GM12878 (cell line): ENCODE data around the gene C12orf60. TPM values are rescaled to one million over a fixed set of nuclear protein-coding genes. Genes with fewer than 3 reads are reported as not detected.

ENCODE experiments used
- ATAC-seq: fragments of 200-7000 bp; cut with Tn5 transposase; 3 replicates; pipeline ENCODE4 v1.9.1; 2020; ENCODE audit warnings: mild to moderate bottlenecking, moderate library complexity
- BruUV-seq: library from RNA; stranded (reverse); fragments of 400-500 nt; replicated peaks from 2 replicates; lab custom pipeline; 2021; lab: Mats Ljungman, UMichigan
- CTCF ChIA-PET: fragments of 300-600 bp; sonication (Branson Sonifier 250); formaldehyde crosslinking; extraction: SDS; loops from one replicate; lab custom pipeline; 2021; ENCODE audit warnings: inconsistent platforms; lab: Yijun Ruan, JAX
- POLR2A ChIA-PET: fragments of 350-600 bp; formaldehyde crosslinking; extraction: SDS; loops from one replicate; lab custom pipeline; 2021; ENCODE audit warnings: inconsistent platforms; lab: Charles Lee
- RAD21 ChIA-PET: fragments of 300-600 bp; sonication (Branson Sonifier 250); formaldehyde crosslinking; loops from one replicate; lab custom pipeline; 2023; ENCODE audit warnings: antibody characterized with exemption; ENCODE audit not compliant: unreplicated experiment; lab: Charles Lee
- SMC1A ChIA-PET: fragments of 300-600 bp; sonication (Branson Sonifier 250); formaldehyde crosslinking; loops from one replicate; lab custom pipeline; 2023; ENCODE audit not compliant: unreplicated experiment, uncharacterized antibody; lab: Charles Lee
- DNase-seq: peaks from one replicate; pipeline ENCODE4 v3.0.0-alpha.2; 2011; ENCODE audit warnings: low read depth, low spot score
- FAIRE-seq: peaks from 3 replicates; lab custom pipeline; 2011; peaks lifted over from hg19 to GRCh38; lab: Jason Lieb, UNC
- H2AFZ ChIP-seq: 2 replicates; pipeline ENCODE4 v1.6.0; 2011; ENCODE audit warnings: low read depth, low read length, control low read depth; ENCODE audit not compliant: control insufficient read depth
- H3K27ac ChIP-seq: 2 replicates; pipeline ENCODE4 v1.5.1; 2011; ENCODE audit warnings: control low read depth; ENCODE audit not compliant: control insufficient read depth, insufficient read depth
- H3K27me3 ChIP-seq, 2 experiments: replicated peaks in 1 of 2; 2 replicates each; pipeline versions ENCODE4 v1.6.0 to v1.6.1; 2011; ENCODE audit warnings: low read length in 1 of 2; ENCODE audit not compliant: control insufficient read depth in 2 of 2, insufficient read depth in 2 of 2
- H3K36me3 ChIP-seq, 2 experiments: 2 replicates each; pipeline ENCODE4 v1.5.1; 2011; ENCODE audit warnings: low read length in 1 of 2; ENCODE audit not compliant: control insufficient read depth in 2 of 2, insufficient read depth in 2 of 2
- H3K4me1 ChIP-seq: 2 replicates; pipeline ENCODE4 v1.6.1; 2011; ENCODE audit warnings: mild to moderate bottlenecking, low read length, moderate library complexity, mixed read lengths; ENCODE audit not compliant: control insufficient read depth, insufficient read depth
- H3K4me2 ChIP-seq: 2 replicates; pipeline ENCODE4 v1.6.0; 2011; ENCODE audit warnings: control low read depth; ENCODE audit not compliant: control insufficient read depth, insufficient read depth
- H3K4me3 ChIP-seq: fragments of 200-600 bp; sonication (generic); 2 replicates; pipeline ENCODE4 v1.5.1; 2016
- H3K79me2 ChIP-seq: 2 replicates; pipeline ENCODE4 v1.6.0; 2011; ENCODE audit warnings: low read length; ENCODE audit not compliant: control insufficient read depth, insufficient read depth
- H3K9ac ChIP-seq: 2 replicates; pipeline ENCODE4 v1.8.0; 2011; ENCODE audit warnings: low read length, control low read depth, mixed read lengths; ENCODE audit not compliant: control insufficient read depth, insufficient read depth
- H3K9me3 ChIP-seq: replicated peaks from 3 replicates; pipeline ENCODE4 v1.5.1; 2011; ENCODE audit warnings: mild to moderate bottlenecking, low read length; ENCODE audit not compliant: control insufficient read depth, insufficient read depth
- H4K20me1 ChIP-seq: 2 replicates; pipeline ENCODE4 v1.6.0; 2011; ENCODE audit not compliant: control insufficient read depth, insufficient read depth
- DPF2 ChIP-seq: fragments of 450-650 bp; IDR thresholded peaks from 2 replicates; pipeline ENCODE4 v1.6.1; 2017; ENCODE audit warnings: mild to moderate bottlenecking
- FOXM1 ChIP-seq: IDR thresholded peaks from 2 replicates; pipeline ENCODE4 v1.6.1; 2012; ENCODE audit warnings: low read depth, mild to moderate bottlenecking, inconsistent platforms, low read length, moderate library complexity
- GATAD2B ChIP-seq: fragments of 450-650 bp; conservative IDR thresholded peaks from 2 replicates; pipeline ENCODE4 v1.6.1; 2017; ENCODE audit warnings: low read depth, mild to moderate bottlenecking, moderate library complexity
- MXI1 ChIP-seq: fragments of 150-350 bp; IDR thresholded peaks from 2 replicates; pipeline ENCODE4 v1.6.1; 2011; ENCODE audit warnings: low read depth, mild to moderate bottlenecking, inconsistent platforms, low read length, improper control_type of control experiment
- MYB ChIP-seq: fragments of 150-350 bp; IDR thresholded peaks from 2 replicates; pipeline ENCODE4 v1.6.1; 2014; ENCODE audit warnings: mild to moderate bottlenecking, low read depth, low read length, borderline replicate concordance
- NRF1 ChIP-seq: conservative IDR thresholded peaks from 2 replicates; pipeline ENCODE4 v1.6.1; 2011; ENCODE audit warnings: mild to moderate bottlenecking, low read depth, low read length, improper control_type of control experiment
- SIN3A ChIP-seq: IDR thresholded peaks from 2 replicates; pipeline ENCODE4 v1.6.1; 2012; ENCODE audit warnings: low read depth, low read length, improper control_type of control experiment
- SMAD1 ChIP-seq: fragments of 450-650 bp; IDR thresholded peaks from 2 replicates; pipeline ENCODE4 v1.6.1; 2018; ENCODE audit warnings: mild to moderate bottlenecking, low read depth; ENCODE audit not compliant: partially characterized antibody
- SMARCA5 ChIP-seq: fragments of 450-650 bp; IDR thresholded peaks from 2 replicates; pipeline ENCODE4 v1.6.1; 2017; ENCODE audit warnings: mild to moderate bottlenecking
- SMC3 ChIP-seq: IDR thresholded peaks from 2 replicates; pipeline ENCODE4 v1.6.1; 2011; ENCODE audit warnings: low read length, improper control_type of control experiment, borderline replicate concordance
- STAT3 ChIP-seq: IDR thresholded peaks from 2 replicates; pipeline ENCODE4 v1.6.1; 2011; ENCODE audit warnings: low read depth, low read length, improper control_type of control experiment
- TCF12 ChIP-seq: IDR thresholded peaks from 2 replicates; pipeline ENCODE4 v1.6.1; 2011; ENCODE audit warnings: low read depth, mild to moderate bottlenecking, low read length
- YBX1 ChIP-seq: fragments of 450-650 bp; IDR thresholded peaks from 2 replicates; pipeline ENCODE4 v1.6.1; 2016; ENCODE audit warnings: antibody characterized with exemption
- YY1 ChIP-seq: IDR thresholded peaks from 2 replicates; pipeline ENCODE4 v1.6.1; 2011; ENCODE audit warnings: low read depth, mild to moderate bottlenecking, low read length
- ZZZ3 ChIP-seq: IDR thresholded peaks from 2 replicates; pipeline ENCODE4 v1.6.1; 2011; ENCODE audit warnings: low read depth; ENCODE audit not compliant: control insufficient read depth, insufficient read length
- WGBS: methylation state at CpG from one replicate; pipeline ENCODE4 v1.1.6; 2016; ENCODE audit warnings: low lambda C conversion rate; ENCODE audit not compliant: insufficient replicate concordance, insufficient coverage; ENCODE audit errors: missing lambda C conversion rate; 5-methylcytosine and 5-hydroxymethylcytosine counted together
- in situ Hi-C: fragments of 300-500 bp; cut with MboI; formaldehyde crosslinking; loops from 9 replicates; pipeline ENCODE4 v1.14.3; 2018; ENCODE audit warnings: mixed read lengths
- intact Hi-C: fragments of 100-400 bp; cut with micrococcal nuclease; formaldehyde crosslinking; loops from one replicate; pipeline ENCODE4 v1.14.2; 2022; ENCODE audit not compliant: unreplicated experiment
- polyA plus RNA-seq, 11 experiments: library from polyadenylated mRNA; depleted of rRNA in 4 of 11; unstranded in 6 of 11; stranded (reverse) in 5 of 11; fragments of >200 nt; fragmentation: Nextera tagmentation in 4 of 11; fragmentation: Illumina TruSeq in 1 of 11; extraction: Ambion mirVana in 4 of 11; extraction: Trizol in 1 of 11; gene quantifications; 1 replicate in 1 of 11; 2 replicates in 10 of 11; pipeline versions ENCODE4 v1.2.1 to v1.2.3, GENCODE V29; 2011 to 2016; ENCODE audit warnings: inconsistent platforms in 2 of 11, missing spikeins in 2 of 11, low read depth in 1 of 11
- total RNA-seq, 4 experiments: library from RNA; depleted of rRNA in 3 of 4; stranded (reverse); fragments of >200 nt in 3 of 4; fragmentation: Illumina TruSeq in 1 of 4; extraction: Trizol in 1 of 4; gene quantifications; 2 replicates each; pipeline versions ENCODE4 v1.2.1 to v1.2.3, GENCODE V29; 2013 to 2021
- TF ChIP-seq, protein P1 (sequence below): IDR thresholded peaks from 2 replicates; pipeline ENCODE4 v1.6.1; 2011; ENCODE audit warnings: low read depth, mild to moderate bottlenecking, low read length, moderate library complexity, borderline replicate concordance; ENCODE audit errors: extremely low read depth
- TF ChIP-seq, protein P2 (sequence below): IDR thresholded peaks from 2 replicates; pipeline ENCODE4 v1.6.1; 2012; ENCODE audit warnings: low read depth, low read length, improper control_type of control experiment
- TF ChIP-seq, protein P3 (sequence below): fragments of 450-650 bp; conservative IDR thresholded peaks from 2 replicates; pipeline ENCODE4 v1.6.1; 2017; ENCODE audit warnings: mild to moderate bottlenecking, moderate library complexity

C12orf60 gene
- total and polyA plus RNA-seq, 10 of the 15 experiments (the other 5 are each of a cell fraction or from before 2014, with no cell fraction given), result 1.8 to 7.2 (median 3.2) TPM

DNA sequence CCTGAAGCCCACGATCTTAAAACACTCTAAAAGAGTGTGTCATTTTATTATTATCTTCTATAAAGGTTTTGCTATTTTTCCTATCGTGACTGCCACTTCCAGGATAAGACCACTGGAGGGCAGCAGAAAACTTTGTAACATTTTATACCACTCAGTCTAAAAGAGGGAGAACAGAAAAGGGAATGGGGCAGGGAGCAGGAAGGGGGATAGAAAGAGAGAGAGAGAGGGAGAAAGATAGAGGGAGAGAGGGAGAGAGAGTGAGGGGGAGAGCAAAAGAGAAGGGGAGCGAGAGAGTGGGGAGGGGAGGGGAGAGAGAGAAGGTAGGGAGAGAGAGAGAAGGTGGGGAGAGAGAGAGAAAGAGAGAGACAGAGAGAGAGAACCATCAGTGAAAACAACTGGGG, 41.9 kb downstream of the C12orf60 start (continued):
- TF ChIP-seq GATAD2B, result no peak
- TF ChIP-seq, protein P1, sequence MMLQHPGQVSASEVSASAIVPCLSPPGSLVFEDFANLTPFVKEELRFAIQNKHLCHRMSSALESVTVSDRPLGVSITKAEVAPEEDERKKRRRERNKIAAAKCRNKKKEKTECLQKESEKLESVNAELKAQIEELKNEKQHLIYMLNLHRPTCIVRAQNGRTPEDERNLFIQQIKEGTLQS, result 0 out of 2 replicates have a peak, but pooled peaks have one; percentile 4
- TF ChIP-seq YY1, result peak; percentile 45; the same call in 1 of the 2 replicates

DNA sequence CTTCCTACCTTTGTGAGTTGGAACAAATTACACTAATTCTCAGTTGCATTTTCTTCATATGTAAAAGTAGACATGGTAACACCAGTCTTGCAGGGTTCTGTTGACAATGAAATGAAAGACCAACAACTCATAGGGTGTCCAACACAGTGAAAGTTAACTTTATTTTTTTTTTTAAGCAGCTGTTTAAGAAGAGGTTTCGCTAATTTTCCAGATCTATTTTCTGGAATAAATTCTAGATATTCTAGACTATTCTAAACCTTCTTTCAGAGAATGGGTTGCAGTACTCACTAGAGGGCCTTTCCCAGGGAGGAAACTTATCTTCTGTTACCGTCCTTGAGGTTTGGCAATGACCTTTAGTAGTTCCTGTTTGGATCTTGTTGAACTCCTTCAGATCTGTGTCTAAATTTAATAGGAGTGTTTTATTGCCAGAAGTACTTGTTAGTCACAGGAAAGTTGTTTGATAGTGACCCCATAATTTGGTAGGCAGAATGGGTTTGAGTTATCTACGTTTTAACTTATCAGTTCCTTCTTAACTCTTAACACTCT, 42.6 kb downstream of the C12orf60 start:
- no peak overlapping the region for H3K4me2 ChIP-seq
- no peak overlapping the region for H3K9ac ChIP-seq
- no peaks in the 10 kb centered on the region for H3K36me3 ChIP-seq
- no peak overlapping the region for H3K27ac ChIP-seq
- ChIA-PET POLR2A (no interaction called here), RAD21 (interaction anchor here (0.7 to 4.8 kb wide), 10 partner anchors 8 to 375 kb away, joined by 3 to 70 read pairs (median 3); partner anchors contain the start of genes ARHGDIB, ERP27 and RERG), CTCF (interaction anchor here (0.7 to 9.9 kb wide), 13 partner anchors 9 to 375 kb away, joined by 3 to 104 read pairs (median 6); partner anchors contain the start of gene RERG), SMC1A (interaction anchor here (0.6 to 15.6 kb wide), 16 partner anchors 35 to 150 kb away, joined by 3 to 242 read pairs (median 3); partner anchors contain the start of gene ERP27)
- H3K4me1 ChIP-seq, result no peaks in the 10 kb centered on the region
- WGBS, result 54% methylated on average over 3 of the region's 3 CpGs
- no peaks in the 10 kb centered on the region for H3K79me2 ChIP-seq
- FAIRE-seq (no peak), DNase-seq (no peak), ATAC-seq (no peak)
- BruUV-seq, result no TSS peak
- no peaks in the 10 kb centered on the region for H3K27me3 ChIP-seq
- H3K9me3 ChIP-seq, result no peaks in the 10 kb centered on the region
- no peaks in the 10 kb centered on the region for H4K20me1 ChIP-seq
- no peak overlapping the region for H3K4me3 ChIP-seq
- in situ Hi-C loops (loop anchor here (5.0 kb wide), 1 partner anchor 151 kb away; no protein-coding TSS in a partner anchor), intact Hi-C loops (loop anchor here (5.0 kb wide), 3 partner anchors 36 to 421 kb away; partner anchors contain the start of gene ERP27)
- TF ChIP-seq NRF1 (no peak), FOXM1 (no peak), MXI1 (no peak), YBX1 (no peak), SMC3 (no peak), TCF12 (no peak), SMAD1 (no peak), MYB (no peak), SMARCA5 (no peak), ZZZ3 (no peak), STAT3 (no peak), SIN3A (no peak), DPF2 (no peak)
- TF ChIP-seq, protein P2, sequence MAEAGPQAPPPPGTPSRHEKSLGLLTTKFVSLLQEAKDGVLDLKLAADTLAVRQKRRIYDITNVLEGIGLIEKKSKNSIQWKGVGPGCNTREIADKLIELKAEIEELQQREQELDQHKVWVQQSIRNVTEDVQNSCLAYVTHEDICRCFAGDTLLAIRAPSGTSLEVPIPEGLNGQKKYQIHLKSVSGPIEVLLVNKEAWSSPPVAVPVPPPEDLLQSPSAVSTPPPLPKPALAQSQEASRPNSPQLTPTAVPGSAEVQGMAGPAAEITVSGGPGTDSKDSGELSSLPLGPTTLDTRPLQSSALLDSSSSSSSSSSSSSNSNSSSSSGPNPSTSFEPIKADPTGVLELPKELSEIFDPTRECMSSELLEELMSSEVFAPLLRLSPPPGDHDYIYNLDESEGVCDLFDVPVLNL, result no peak
- TF ChIP-seq, protein P3, sequence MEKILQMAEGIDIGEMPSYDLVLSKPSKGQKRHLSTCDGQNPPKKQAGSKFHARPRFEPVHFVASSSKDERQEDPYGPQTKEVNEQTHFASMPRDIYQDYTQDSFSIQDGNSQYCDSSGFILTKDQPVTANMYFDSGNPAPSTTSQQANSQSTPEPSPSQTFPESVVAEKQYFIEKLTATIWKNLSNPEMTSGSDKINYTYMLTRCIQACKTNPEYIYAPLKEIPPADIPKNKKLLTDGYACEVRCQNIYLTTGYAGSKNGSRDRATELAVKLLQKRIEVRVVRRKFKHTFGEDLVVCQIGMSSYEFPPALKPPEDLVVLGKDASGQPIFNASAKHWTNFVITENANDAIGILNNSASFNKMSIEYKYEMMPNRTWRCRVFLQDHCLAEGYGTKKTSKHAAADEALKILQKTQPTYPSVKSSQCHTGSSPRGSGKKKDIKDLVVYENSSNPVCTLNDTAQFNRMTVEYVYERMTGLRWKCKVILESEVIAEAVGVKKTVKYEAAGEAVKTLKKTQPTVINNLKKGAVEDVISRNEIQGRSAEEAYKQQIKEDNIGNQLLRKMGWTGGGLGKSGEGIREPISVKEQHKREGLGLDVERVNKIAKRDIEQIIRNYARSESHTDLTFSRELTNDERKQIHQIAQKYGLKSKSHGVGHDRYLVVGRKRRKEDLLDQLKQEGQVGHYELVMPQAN, result no peak
- no peak overlapping the region for H2AFZ ChIP-seq
